Spleen (tissue), 7 donors: Measurements from ENCODE around the gene IL1RL2.

Experiments used
- POLR2A ChIP-seq, 3 donors: fragments of 450-650 bp; IDR thresholded peaks; one replicate each; pipeline ENCODE4 v1.5.1; 2017; ENCODE audit warnings: antibody characterized with exemption in 3 of 3, mild to moderate bottlenecking in 1 of 3
- POLR2AphosphoS5 ChIP-seq, 3 donors: sonication (generic); formaldehyde crosslinking; IDR thresholded peaks; one replicate each; pipeline ENCODE4 v1.5.1; 2017; ENCODE audit warnings: antibody characterized with exemption in 3 of 3
- TF ChIP-seq, protein P1 (sequence below), 11 experiments: fragments of 200-600 bp in 7 of 11; fragments of 450-650 bp in 4 of 11; sonication (generic) in 4 of 11; IDR thresholded peaks in 8 of 11; conservative IDR thresholded peaks in 3 of 11; 1 replicate in 7 of 11; 2 replicates in 4 of 11; pipeline versions ENCODE4 v1.4.0 to v1.8.0; 2016 to 2021; ENCODE audit warnings: antibody characterized with exemption in 11 of 11, inconsistent platforms in 4 of 11, mild to moderate bottlenecking in 1 of 11
- donor health status: DM: no; HTN: no; CAD: no; lungs with moderate emphysema.
- donor health status: DM: no; HTN: no; CAD: no.
- donor health status: DM: no; HTN: no; CAD: no.

DNA sequence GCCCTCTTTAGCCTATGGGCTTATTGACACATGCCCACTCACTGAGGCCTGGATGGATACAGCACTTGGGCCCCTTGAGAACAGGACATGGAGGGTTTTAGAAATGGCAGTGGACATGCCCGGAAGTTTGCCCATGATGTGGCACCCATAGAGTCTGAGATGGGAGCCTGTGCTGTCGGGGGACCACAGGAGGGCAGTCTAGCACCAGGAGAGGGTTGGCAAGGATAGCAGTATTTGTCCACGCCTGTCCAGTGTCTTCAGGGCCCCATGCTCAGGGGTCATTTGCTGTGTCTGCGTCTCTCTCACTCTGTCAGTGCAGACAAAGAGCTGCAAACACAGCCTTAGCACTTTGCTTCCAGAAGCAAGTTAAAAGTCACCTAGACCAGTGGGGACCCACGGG is 48.7 kb downstream of the IL1RL2 start:
- TF ChIP-seq POLR2AphosphoS5 (IDR thresholded peaks at IDR 0.05) (no peak), POLR2A (IDR thresholded peaks at IDR 0.05) (no peak)
- TF ChIP-seq, protein P1, sequence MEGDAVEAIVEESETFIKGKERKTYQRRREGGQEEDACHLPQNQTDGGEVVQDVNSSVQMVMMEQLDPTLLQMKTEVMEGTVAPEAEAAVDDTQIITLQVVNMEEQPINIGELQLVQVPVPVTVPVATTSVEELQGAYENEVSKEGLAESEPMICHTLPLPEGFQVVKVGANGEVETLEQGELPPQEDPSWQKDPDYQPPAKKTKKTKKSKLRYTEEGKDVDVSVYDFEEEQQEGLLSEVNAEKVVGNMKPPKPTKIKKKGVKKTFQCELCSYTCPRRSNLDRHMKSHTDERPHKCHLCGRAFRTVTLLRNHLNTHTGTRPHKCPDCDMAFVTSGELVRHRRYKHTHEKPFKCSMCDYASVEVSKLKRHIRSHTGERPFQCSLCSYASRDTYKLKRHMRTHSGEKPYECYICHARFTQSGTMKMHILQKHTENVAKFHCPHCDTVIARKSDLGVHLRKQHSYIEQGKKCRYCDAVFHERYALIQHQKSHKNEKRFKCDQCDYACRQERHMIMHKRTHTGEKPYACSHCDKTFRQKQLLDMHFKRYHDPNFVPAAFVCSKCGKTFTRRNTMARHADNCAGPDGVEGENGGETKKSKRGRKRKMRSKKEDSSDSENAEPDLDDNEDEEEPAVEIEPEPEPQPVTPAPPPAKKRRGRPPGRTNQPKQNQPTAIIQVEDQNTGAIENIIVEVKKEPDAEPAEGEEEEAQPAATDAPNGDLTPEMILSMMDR (IDR thresholded peaks at IDR 0.05 in 8 of 11, conservative IDR thresholded peaks at IDR 0.05 in 3 of 11) = peak in 6 of 11 experiments; percentile 29 to 52 (median 44)
